HG03457 (cell line): ENCODE results near the gene FARP2.
"Not testable (repeated sequence)": the region's sequence is repeated elsewhere in the genome, so short reads cannot be mapped to it uniquely, and the experiment has no call there.

Experiments used
- ATAC-seq: cut with Tn5 transposase; IDR thresholded peaks from one replicate; pipeline ENCODE4 v1.9.1; 2021; ENCODE audit warnings: moderate number of reproducible peaks; ENCODE audit not compliant: unreplicated experiment

The FARP2 gene

GRCh38 chr2:241393524-241394196, 37.6 kb downstream of the FARP2 start:
- no peak for ATAC-seq

- not testable (repeated sequence) for ATAC-seq
Observed at GRCh38 chr2:241396809-241397208, 40.7 kb downstream of the FARP2 start.

GRCh38 chr2:241399941-241400922, 44.1 kb downstream of the FARP2 start:
- no peak for ATAC-seq

GRCh38 chr2:241408849-241409248, 52.8 kb downstream of the FARP2 start:
- ATAC-seq, result no peak

GRCh38 chr2:241410739-241411176, 54.7 kb downstream of the FARP2 start:
- ATAC-seq, result no peak

- no peak for ATAC-seq
Observed at GRCh38 chr2:241412144-241412543, 56.1 kb downstream of the FARP2 start.

GRCh38 chr2:241413501-241413900, 57.4 kb downstream of the FARP2 start:
- ATAC-seq, result not testable (repeated sequence)

- no peak for ATAC-seq
Observed at GRCh38 chr2:241413929-241414580, 58.0 kb downstream of the FARP2 start.

GRCh38 chr2:241415196-241415595, 59.1 kb downstream of the FARP2 start:
- ATAC-seq, result no peak

GRCh38 chr2:241417626-241418025, 61.5 kb downstream of the FARP2 start:
- ATAC-seq, result no peak

- no peak for ATAC-seq
Observed at GRCh38 chr2:241421330-241421729, 65.2 kb downstream of the FARP2 start.

- not testable (repeated sequence) for ATAC-seq
Observed at GRCh38 chr2:241421942-241422341, 65.9 kb downstream of the FARP2 start.

GRCh38 chr2:241422350-241422749, 66.3 kb downstream of the FARP2 start:
- ATAC-seq, result no peak

- not testable (repeated sequence) for ATAC-seq
Observed at GRCh38 chr2:241423489-241423888, 67.4 kb downstream of the FARP2 start.

- no peak for ATAC-seq
Observed at GRCh38 chr2:241425368-241425767, 69.3 kb downstream of the FARP2 start.

GRCh38 chr2:241430178-241430577, 74.1 kb downstream of the FARP2 start:
- no peak for ATAC-seq

GRCh38 chr2:241432824-241433448, 76.9 kb downstream of the FARP2 start:
- ATAC-seq, result no peak

GRCh38 chr2:241437179-241437578, 81.1 kb downstream of the FARP2 start:
- ATAC-seq, result no peak

GRCh38 chr2:241441492-241441891, 85.4 kb downstream of the FARP2 start:
- ATAC-seq, result no peak

- no peak for ATAC-seq
Observed at GRCh38 chr2:241443486-241444223, 87.6 kb downstream of the FARP2 start.
